ENCODE measurements around the gene RPS25.
"Not testable (repeated sequence)": the region's sequence is repeated elsewhere in the genome, so short reads cannot be mapped to it uniquely, and the experiment has no call there.

The RPS25 gene

DNA sequence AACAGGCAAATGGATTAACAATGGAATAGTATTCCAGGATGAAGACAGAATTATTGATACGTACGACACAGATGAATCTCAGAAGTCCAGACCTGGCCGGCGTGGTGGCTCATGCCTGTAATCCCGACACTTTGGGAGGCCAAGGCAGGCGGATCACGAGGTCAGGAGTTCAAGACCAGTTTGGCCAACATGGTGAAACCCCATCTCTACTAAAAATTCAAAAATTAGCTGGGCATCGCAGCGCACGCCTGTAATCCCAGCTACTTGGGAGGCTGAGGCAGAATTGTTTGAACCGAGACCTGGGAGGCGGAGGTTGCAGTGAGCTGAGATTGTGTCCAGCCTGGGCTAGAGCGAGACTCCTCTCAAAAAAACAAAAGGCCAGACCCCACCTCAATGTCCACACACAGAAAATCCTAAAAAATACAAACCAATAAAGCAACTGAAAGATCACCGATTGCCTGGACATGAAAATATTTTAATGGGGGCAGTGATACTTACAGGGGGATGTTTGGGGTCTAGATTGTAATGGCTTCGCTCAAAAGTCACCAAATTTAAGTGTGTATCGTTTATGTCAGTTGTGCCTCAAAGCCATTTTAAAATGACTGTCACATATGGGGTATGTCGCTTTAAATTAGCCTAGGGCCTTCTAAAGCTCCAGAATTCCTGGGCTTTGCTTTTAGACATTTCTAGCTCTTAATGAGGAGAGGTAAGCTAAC is 3.8 kb downstream of the RPS25 start:
- no peak for DNase-seq

DNA sequence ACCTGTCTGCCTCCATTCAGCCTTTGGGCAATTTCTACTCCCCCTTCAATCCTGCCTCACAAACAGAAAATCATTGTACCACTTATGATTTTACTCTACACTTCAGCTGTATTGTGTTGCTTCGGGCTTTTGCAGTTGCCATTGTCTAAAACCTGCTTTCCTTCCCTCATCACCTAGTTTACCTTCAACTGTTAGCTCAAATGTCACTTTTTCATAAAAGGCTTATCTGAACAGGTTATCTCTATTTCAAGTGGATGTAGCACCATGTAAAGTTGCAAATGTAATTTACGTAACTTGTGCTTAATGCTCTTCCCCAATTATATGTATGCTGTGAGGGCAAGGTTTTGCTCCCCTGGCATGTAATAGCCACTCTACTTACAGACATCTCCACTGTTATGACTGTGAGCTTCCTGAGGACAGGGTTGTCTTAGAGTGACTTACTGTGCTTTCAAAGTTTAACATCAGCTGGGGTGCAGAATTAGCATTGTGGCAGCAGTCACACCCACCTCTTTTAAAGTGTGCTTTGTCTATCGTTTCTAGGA is 5.4 kb downstream of the RPS25 start:
- no peak for DNase-seq

DNA sequence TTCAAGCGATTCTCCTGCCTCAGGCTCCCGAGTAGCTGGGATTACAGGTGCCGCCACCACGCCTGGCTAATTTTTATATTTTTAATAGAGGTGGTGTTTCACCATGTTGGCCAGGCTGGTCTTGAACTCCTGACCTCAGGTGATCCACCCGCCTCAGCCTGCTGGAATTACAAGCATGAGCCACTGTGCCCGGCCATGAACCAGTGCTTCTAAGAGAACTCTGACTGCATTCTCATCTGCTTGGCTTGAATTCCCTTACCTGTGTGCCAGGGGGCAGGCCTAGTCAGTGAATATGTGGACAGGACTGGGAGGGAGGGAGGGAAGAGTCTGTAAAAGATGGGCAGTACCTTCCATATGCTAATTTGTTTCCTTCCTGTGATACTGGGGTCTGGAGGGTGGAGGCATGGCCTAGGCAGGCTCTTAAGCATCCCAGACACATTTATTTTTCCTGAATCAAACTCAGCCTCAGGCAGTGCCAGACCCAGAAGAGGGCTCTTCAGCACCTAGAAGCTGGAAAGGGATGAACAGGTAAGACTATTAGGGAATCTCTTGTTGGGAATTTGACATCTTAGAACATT is 6.6 kb downstream of the RPS25 start:
- DNase-seq = no peak

DNA sequence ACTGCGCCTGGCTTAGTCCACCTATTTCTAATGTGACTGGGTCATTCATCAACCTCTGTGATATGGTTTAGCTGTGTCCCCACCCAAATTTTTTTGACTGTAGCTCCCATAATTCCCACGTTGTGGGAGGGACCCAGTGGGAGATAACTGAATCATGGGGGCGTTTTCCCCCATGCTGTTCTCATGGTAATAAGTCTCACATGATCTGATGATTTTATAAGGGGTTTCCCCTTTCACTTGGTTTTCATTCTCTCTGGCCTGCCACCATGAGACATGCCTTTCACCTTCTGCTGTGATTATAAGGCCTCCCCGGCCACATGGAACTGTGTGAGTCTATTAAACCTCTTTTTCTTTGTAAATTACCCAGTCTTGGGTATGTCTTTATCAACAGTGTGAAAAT is 11.5 kb downstream of the RPS25 start:
- no peak for DNase-seq

DNA sequence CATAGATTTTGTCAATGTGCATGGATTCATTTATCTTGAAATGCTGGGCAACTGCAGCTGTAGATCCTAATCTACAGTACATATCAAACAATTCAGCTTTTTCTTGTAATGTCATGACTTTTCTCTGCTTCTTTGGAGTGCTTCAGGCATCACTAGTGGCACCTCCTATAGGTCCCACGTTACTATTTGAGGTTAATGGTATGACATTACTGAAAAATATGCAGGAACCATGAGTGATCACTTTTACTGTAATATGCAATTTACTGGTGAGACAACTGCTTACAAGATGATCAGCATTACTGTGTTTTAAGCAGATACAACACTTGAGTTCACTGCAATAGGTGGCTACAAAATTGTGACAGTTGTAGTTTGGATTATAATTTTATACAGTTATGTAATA is 17.2 kb downstream of the RPS25 start:
- no peak for DNase-seq

DNA sequence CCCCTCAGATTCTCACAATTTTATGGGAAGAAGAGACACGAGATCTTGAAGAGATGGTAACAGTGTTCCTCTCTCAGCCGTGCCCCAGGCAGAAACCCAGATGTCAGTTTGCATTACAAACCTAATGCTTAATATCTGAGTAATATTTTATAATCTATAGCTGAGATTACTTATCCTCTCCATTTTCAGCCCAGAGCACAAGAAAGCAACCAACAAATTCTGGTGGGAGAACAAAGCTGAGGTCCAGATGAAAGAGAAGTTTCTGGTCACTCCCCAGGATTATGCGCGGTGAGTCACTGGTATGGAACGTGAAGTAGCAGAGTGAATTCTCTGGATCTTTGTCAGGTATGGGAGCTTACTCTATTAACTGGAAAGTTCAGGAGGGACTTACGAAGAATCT is 19.3 kb downstream of the RPS25 start:
- no peak for DNase-seq

DNA sequence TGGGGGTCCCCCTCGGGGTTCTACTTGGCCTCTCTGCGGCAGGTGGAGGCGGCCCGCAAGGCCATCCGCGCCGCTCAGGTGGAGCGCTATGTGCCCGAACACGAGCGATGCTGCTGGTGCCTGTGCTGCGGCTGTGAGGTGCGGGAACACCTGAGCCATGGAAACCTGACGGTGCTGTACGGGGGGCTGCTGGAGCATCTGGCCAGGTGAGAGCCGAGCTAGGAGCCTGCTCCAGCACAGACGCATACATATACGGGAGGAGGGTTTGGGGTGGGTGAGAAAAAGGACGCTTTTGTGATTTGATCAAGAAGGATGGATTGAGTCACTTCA is 19.8 kb downstream of the RPS25 start:
- DNase-seq = no peak

DNA sequence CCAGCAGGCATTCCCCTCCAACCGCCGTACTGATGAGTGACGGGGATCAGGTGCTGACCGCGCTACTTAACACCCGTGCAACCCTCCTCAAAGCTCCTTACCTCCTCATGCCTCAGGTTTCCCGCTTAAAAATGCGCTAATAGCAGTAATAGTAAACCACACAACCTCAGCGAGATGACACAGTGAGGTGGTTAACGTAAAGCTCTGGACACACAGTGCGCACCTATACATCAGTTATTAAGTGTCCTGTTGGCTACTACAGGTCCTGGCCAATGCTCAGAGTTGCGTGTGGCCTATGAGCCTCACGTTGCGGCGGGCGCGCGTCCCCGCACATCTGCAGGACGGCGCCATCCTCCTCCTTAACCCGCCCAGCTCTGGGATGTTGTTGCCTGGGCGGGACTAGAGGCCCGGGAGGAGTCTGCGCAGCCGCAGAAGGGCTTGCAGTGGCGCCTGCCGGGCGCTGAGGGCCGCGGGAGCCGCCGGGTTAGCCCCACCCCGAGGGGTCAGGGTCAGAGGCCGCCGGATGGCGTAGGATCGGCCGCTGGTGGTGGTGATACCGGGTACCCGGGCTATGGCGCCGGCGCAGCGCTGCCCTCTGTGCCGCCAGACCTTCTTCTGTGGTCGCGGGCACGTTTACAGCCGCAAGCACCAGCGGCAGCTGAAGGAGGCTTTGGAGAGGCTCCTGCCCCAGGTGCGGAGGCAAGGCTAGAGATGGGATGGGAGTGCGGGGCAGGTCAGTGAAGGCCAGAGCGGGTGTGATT is 20.3 kb downstream of the RPS25 start, which contains the start of gene CENATAC:
CENATAC (plus strand) TSS at position 512 of the 761 bp plus-strand sequence; CDS start at position 572, 60 bp downstream.
- peak; percentile 71 for DNase-seq

DNA sequence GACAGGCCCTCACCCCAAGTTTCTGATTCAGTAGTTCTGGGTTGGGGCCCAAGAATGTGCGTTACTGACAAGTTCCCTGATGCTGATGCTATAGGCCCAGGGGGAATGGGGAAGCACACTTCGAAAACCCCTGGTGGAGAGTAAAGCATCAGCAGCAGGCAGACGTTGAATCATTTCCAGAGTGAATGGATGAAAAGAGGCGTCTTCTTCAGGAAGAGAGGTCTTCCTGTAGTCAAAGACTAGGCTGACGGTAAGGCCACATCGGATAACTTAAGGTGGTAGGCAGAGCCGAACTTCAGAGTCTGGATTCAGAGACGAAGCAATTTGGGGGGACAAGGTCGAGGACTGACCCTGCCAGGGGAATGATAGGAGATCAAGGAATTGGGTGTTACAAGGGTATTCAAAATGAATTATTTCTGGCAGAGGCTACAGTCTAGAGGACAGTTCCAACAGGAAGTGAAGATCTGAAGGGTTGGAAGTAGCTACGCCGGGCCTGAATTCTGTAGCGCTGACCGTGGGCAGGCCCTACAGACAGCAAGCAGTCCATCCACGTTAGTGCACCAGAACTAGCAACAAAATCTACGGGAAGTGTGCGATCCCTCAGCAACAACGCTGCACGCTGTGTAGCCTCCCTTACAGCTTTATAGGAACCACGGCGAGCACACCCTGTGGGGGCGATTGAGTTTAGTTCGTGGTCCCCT is 21.1 kb downstream of the RPS25 start:
- no peak for DNase-seq

DNA sequence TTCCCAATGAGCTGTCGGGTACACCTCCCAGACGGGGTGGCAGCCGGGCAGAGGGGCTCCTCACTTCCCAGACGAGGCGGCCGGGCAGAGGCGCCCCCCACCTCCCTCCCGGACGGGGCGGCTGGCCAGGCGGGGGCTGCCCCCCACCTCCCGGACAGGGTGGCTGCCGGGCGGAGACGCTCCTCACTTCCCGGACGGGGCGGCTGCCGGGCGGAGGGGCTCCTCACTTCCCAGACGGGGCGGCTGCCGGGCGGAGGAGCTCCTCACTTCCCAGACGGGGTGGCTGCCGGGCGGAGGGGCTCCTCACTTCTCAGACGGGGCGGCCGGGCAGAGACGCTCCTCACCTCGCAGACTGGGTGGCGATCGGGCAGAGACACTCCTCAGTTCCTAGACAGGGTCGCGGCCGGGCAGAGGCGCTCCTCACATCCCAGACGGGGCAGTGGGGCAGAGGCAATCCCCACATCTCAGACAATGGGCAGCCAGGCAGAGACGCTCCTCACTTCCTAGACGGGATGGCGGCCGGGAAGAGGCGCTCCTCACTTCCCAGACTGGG is 26.6 kb downstream of the RPS25 start:
- not testable (repeated sequence) for DNase-seq

DNA sequence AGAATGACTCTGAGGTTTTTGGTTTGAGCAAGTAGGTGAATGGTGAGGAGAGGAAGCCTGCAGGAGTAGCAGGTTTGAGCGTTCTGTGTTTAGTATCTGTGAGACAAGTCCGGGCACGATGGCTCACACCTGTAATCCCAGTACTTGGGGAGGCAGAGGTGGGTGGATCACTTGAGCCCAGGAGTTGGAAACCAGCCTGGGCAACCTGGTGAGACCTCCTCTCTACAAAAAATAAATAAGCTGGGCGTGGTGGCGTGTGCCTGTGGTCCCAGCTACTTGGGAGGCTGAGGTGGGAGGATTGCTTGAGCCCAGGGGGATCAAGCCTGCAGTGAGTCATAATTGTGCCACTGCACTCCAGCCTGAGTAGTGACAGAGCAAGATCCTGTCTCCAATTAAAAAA is 29.9 kb downstream of the RPS25 start:
- DNase-seq = no peak

DNA sequence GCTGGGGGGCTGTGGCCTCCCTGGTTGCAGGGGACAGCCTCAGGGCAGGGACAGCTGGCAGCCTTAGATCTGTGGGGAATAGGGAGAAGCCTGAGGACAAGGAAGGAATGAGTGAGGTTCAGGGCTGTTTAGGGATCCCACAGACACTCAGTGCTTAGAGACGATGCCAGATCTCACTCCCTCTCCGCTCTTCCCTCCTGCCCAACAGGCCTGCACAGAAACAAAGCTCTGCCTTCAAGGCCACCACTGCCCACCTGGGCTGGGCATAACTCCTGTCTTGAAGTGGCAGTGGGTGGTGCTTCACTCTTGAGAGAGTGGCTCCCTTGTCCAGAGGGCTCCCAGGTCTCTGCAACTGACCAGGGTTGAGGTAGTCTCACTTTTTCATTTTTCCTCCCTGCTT is 33.3 kb downstream of the RPS25 start:
- DNase-seq = no peak

DNA sequence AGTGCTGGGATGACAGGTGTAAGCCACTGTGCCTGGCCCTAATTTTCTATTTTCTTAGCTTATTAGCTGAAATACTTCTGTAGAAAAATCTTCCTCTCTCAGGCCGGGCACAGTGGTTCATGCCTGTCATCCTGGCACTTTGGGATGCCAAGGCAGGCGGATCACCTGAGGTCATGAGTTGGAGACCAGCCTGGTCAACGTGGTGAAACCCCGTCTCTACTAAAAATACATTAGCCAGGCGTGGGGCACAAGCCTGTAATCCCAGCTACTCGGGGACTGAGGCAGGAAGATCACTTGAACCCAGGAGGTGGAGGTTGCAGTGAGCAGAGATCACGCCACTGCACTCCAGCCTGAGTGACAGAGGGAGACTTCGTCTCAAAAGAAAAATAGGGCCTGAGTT is 33.8 kb downstream of the RPS25 start:
- DNase-seq = not testable (repeated sequence)

DNA sequence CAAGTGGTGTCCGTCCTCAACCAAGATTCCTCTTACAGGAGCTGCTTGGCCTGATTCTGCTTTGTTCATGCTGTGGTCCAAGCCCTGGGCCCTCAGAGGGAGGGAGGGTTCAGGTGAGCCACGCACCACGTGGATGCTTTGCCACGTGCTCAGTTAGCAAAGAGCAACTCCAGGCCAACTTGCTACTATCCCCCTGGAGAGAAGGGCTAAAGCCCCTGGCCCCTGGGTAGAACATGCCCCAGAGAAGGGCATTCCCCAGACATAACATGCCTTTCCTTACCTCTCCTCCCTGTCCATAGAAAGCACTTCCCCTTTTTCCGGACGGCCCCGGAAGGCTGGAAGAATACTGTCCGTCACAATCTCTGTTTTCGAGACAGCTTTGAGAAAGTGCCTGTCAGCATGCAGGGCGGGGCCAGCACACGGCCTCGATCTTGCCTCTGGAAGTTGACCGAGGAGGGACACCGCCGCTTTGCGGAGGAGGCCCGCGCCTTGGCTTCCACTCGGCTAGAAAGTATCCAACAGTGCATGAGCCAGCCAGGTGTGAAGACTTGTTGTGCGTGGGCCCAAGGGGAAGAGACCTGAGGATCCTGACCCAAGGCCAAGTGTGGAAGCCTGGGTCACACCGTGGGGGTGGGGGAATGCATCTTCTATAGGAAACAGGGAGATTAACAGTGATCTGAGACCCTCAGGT is 37.8 kb downstream of the RPS25 start:
- DNase-seq = no peak

DNA sequence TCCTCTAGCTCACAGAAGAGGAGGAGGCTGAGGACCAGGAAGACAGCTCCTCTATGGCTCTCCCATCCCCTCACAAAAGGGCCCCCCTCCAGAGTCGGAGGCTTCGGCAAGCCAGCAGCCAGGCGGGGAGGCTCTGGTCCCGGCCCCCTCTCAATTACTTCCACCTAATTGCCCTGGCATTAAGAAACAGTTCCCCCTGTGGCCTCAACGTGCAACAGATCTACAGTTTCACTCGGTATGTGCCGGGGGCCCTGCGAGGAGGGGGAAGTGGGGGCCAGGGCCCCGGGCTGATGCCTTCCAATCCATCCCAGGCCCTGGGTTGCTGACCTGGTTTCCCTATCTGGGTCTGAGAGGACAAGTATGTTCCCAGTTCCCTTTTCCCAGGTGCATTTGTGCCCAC is 38.7 kb downstream of the RPS25 start:
- no peak for DNase-seq

DNA sequence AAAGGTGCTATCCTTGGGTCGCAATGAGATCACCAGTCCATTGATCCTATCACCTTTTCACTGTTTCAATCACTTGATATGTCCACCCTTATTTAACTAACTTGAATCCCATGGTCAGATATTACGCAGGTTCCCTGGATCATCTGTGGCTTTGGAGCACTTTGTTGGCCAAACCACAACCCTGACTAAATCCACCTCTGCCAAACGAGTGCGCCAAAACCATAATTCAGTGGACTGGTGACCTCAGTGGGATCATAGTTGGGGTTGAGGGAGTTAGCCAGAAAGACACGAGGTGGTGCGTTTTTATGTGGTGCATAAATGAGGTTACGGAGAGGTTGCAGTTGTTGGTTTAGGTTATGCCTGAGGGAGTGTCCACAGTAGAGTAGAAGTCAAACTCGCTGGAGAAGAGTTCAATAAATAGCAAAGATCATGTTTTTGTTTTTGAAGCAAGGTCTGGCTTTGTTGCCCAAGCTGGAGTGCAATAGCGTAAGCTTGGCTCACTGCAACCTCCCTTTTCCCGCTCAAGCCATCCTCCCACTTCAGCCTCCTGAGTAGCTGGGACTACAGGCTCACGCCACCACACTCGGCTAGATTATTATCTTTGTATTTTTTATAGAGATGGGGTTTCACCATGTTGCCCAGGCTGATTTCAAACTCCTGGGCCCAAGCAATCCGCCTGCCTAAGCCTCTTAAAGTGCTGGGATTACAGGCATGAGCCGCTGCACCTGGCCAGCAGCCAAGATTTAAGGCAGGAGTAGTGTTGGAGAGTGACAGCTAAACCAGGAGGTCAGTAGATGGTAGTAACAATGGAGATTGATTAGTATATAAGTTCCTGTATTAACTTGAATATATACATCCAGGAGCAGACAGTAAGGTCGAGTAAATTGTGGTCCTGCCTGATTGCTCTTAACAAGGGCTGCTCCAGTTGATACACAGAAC is 42.1 kb downstream of the RPS25 start:
- no peak for DNase-seq

DNA sequence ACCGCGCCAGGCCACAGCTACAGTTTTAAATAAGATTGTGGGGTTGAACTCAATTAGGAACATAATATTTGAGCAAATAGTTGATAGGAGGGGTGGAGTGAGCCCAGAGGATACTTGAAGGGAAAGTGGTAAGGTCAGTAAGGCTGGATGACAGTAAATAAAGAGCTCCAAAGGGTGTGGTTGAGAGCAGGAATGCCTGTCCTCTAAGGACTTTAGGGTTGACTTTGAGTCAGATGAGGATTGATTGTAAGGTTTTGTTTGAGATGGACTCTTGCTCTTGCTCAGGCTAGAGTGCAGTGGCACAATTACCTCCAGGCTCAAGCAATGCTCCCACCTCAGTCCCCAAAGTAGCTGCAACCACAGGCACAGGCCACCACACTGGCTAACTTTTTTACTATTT is 44.2 kb downstream of the RPS25 start:
- DNase-seq = no peak

DNA sequence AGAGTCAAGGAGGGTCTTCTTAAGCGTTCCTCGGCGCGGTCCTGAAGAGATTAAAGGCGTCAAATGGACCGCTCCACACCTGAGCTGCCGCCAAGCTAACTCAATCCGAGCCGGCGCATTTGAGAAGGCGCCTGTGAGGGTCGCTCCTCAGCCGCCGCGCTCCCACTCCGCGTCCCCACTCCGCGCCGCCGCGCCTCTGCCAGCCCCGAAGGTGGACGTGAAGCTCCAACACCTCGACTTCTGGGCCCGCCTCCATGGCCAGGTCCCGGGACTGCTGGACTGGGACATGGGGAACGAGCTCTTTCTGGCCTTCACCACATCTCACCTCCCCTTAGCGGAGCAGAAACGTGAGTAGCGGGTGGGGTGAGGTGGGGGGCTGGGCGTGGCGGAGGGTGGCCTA is 46.5 kb downstream of the RPS25 start, which contains the start of gene FOXR1:
FOXR1 (plus strand) TSS at position 116 of the 400 bp plus-strand sequence; CDS start at position 287, 171 bp downstream.
- DNase-seq = no peak

DNA sequence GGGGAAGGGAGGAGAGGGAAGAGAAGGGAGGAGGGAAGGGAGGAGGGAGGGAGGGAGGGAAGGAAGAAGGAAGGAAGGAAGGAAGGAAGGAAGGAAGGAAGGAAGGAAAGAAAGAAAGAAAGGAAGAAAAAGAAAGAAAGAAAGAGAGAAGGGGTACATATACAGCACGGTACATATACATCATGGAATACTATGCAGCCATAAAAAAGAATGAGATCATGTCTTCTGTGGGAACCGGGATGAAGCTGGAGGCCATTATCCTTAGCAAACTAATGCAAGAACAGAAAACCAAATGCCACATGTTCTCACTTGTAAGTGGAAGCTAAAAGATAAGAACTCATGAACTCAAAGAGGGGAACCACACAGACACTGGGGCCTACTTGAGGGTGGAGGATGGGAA is 48.6 kb downstream of the RPS25 start:
- DNase-seq = not testable (repeated sequence)
